MM.1S (cell line): ENCODE measurements around the gene PTH1R.

Source experiments
- CTCF ChIP-seq: fragments of 300-600 bp; sonication (generic); IDR thresholded peaks from 2 replicates; pipeline ENCODE4 v1.5.1; 2016; ENCODE audit warnings: antibody characterized with exemption, low read length, mixed read lengths
- EZH2 ChIP-seq: fragments of 300-600 bp; sonication (generic); optimal IDR thresholded peaks from 2 replicates; pipeline ENCODE3; 2017; ENCODE audit warnings: low read depth, mild to moderate bottlenecking, antibody characterized with exemption, low read length, mixed read lengths
- EZH2phosphoT487 ChIP-seq: fragments of 300-600 bp; sonication (generic); IDR thresholded peaks from 2 replicates; pipeline ENCODE4 v1.6.1; 2018; ENCODE audit warnings: antibody characterized with exemption, low read length

GRCh38 chr3:46865546-46865945 is 12.0 kb upstream of the PTH1R start:
- no peak for TF ChIP-seq CTCF
- TF ChIP-seq EZH2: no peak
- no peak for TF ChIP-seq EZH2phosphoT487
